Measurements from ENCODE around the gene CRY2. TPM values are rescaled to one million over a fixed set of nuclear protein-coding genes. Genes with fewer than 3 reads are reported as not detected.
A peak's percentile ranks its signal among the peaks of the same experiment; 100 is the strongest.

The CRY2 gene
- total and polyA plus RNA-seq, 2 of the 13 experiments (the other 11 are each of a cell fraction or from before 2014, with no cell fraction given): 10.1 to 12.2 TPM

GRCh38 chr11:45843158-45843924 lies 3.9 kb upstream of the CRY2 start (continued):
- no peak for TF ChIP-seq TCF12 (IDR thresholded peaks at IDR 0.05)
- TF ChIP-seq TCF12 (CRISPR knock-in tag; IDR thresholded peaks at IDR 0.05): no peak
- TF ChIP-seq ZNF232 (CRISPR knock-in tag; IDR thresholded peaks at IDR 0.05; ENCODE audit: borderline replicate concordance): 0 out of 2 replicates have a peak, but pooled peaks have one; percentile 39
- no peak for TF ChIP-seq MIER2 (CRISPR knock-in tag; IDR thresholded peaks at IDR 0.05)
- 0 out of 2 replicates have a peak, but pooled peaks have one; percentile 16 for TF ChIP-seq ZNF292 (CRISPR knock-in tag; IDR thresholded peaks at IDR 0.05; ENCODE audit: borderline replicate concordance, low read depth)
- TF ChIP-seq, protein P1, sequence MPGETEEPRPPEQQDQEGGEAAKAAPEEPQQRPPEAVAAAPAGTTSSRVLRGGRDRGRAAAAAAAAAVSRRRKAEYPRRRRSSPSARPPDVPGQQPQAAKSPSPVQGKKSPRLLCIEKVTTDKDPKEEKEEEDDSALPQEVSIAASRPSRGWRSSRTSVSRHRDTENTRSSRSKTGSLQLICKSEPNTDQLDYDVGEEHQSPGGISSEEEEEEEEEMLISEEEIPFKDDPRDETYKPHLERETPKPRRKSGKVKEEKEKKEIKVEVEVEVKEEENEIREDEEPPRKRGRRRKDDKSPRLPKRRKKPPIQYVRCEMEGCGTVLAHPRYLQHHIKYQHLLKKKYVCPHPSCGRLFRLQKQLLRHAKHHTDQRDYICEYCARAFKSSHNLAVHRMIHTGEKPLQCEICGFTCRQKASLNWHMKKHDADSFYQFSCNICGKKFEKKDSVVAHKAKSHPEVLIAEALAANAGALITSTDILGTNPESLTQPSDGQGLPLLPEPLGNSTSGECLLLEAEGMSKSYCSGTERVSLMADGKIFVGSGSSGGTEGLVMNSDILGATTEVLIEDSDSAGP (CRISPR knock-in tag; IDR thresholded peaks at IDR 0.05; ENCODE audit: borderline replicate concordance): peak; percentile 44; the same call in 1 of the 2 replicates
- no peak for TF ChIP-seq ZNF33A (CRISPR knock-in tag; IDR thresholded peaks at IDR 0.05; ENCODE audit: borderline replicate concordance)
- peak; percentile 23; the same call in 1 of the 2 replicates for TF ChIP-seq ETV5 (CRISPR knock-in tag; IDR thresholded peaks at IDR 0.05; ENCODE audit: borderline replicate concordance)
- peak; percentile 92 for TF ChIP-seq NCOR1 (IDR thresholded peaks at IDR 0.05; ENCODE audit: borderline replicate concordance, low read length)
- TF ChIP-seq NCOA2 (CRISPR knock-in tag; IDR thresholded peaks at IDR 0.05): peak; percentile 45
- TF ChIP-seq CHD4 (IDR thresholded peaks at IDR 0.05; ENCODE audit: borderline replicate concordance, low read length): peak; percentile 68; the same call in 1 of the 2 replicates
- TF ChIP-seq CREB1 (IDR thresholded peaks at IDR 0.05): peak; percentile 26; the same call in 1 of the 2 replicates
- TF ChIP-seq CREB1 (CRISPR knock-in tag; IDR thresholded peaks at IDR 0.05): peak; percentile 45; the same call in 1 of the 2 replicates
- no peak for TF ChIP-seq ADNP (CRISPR knock-in tag; IDR thresholded peaks at IDR 0.05)
- TF ChIP-seq NCOA1 (CRISPR knock-in tag; IDR thresholded peaks at IDR 0.05): no peak
- TF ChIP-seq HNF4A (CRISPR knock-in tag; IDR thresholded peaks at IDR 0.05): peak; percentile 15; the same call in 1 of the 2 replicates
- TF ChIP-seq, protein P2, sequence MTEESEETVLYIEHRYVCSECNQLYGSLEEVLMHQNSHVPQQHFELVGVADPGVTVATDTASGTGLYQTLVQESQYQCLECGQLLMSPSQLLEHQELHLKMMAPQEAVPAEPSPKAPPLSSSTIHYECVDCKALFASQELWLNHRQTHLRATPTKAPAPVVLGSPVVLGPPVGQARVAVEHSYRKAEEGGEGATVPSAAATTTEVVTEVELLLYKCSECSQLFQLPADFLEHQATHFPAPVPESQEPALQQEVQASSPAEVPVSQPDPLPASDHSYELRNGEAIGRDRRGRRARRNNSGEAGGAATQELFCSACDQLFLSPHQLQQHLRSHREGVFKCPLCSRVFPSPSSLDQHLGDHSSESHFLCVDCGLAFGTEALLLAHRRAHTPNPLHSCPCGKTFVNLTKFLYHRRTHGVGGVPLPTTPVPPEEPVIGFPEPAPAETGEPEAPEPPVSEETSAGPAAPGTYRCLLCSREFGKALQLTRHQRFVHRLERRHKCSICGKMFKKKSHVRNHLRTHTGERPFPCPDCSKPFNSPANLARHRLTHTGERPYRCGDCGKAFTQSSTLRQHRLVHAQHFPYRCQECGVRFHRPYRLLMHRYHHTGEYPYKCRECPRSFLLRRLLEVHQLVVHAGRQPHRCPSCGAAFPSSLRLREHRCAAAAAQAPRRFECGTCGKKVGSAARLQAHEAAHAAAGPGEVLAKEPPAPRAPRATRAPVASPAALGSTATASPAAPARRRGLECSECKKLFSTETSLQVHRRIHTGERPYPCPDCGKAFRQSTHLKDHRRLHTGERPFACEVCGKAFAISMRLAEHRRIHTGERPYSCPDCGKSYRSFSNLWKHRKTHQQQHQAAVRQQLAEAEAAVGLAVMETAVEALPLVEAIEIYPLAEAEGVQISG (CRISPR knock-in tag; IDR thresholded peaks at IDR 0.05): peak; percentile 52; the same call in 1 of the 2 replicates
- TF ChIP-seq HMG20A (CRISPR knock-in tag; IDR thresholded peaks at IDR 0.05; ENCODE audit: borderline replicate concordance): no peak
- TF ChIP-seq, protein P3, sequence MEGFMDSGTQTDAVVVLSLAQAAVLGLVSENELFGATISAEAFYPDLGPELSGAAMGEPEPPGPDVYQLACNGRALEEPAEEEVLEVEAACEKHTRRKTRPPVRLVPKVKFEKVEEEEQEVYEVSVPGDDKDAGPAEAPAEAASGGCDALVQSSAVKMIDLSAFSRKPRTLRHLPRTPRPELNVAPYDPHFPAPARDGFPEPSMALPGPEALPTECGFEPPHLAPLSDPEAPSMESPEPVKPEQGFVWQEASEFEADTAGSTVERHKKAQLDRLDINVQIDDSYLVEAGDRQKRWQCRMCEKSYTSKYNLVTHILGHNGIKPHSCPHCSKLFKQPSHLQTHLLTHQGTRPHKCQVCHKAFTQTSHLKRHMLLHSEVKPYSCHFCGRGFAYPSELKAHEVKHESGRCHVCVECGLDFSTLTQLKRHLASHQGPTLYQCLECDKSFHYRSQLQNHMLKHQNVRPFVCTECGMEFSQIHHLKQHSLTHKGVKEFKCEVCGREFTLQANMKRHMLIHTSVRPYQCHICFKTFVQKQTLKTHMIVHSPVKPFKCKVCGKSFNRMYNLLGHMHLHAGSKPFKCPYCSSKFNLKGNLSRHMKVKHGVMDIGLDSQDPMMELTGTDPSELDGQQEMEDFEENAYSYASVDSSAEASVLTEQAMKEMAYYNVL (CRISPR knock-in tag; IDR thresholded peaks at IDR 0.05; ENCODE audit: borderline replicate concordance): 0 out of 2 replicates have a peak, but pooled peaks have one; percentile 30
- no peak for TF ChIP-seq ZNF562 (CRISPR knock-in tag; IDR thresholded peaks at IDR 0.05; ENCODE audit: borderline replicate concordance)
- no peak for TF ChIP-seq TGIF2 (CRISPR knock-in tag; IDR thresholded peaks at IDR 0.05)
- no peak for TF ChIP-seq CCDC6 (CRISPR knock-in tag; IDR thresholded peaks at IDR 0.05)
- TF ChIP-seq ZNF230 (CRISPR knock-in tag; IDR thresholded peaks at IDR 0.05): no peak
- no peak for TF ChIP-seq KDM3A (CRISPR knock-in tag; IDR thresholded peaks at IDR 0.05; ENCODE audit: low read depth)

Data from HepG2 (cell line).